GM18508 (cell line): ENCODE data around the gene CEACAM4.
"Not testable (repeated sequence)": the region's sequence is repeated elsewhere in the genome, so short reads cannot be mapped to it uniquely, and the experiment has no call there.

Experiments
- ATAC-seq: cut with Tn5 transposase; IDR thresholded peaks from one replicate; pipeline ENCODE4 v1.9.1; 2021; ENCODE audit warnings: moderate number of reproducible peaks; ENCODE audit not compliant: insufficient read depth, unreplicated experiment

Gene CEACAM4

GRCh38 chr19:41587101-41587837, 39.6 kb downstream of the CEACAM4 start:
- ATAC-seq, result no peak

DNA sequence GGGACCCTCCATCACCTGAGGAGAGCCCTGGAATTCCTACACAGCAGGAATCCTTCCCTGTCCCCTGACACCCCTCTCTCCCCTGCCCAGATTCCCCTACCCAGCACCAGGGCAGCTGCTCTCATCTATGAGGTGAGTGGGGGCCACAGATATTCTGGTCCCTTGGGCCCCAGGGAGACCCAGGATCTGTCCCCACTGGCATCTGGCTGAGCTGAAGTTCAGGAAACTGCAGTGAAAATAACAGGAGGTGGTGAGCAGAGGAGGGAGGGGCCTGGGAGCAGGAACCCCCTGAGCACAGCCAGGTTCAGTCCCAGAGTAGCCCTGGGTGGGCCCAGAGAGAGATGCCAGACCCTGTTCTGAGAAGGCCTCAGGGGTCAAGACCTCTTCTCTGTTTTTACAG, 40.8 kb downstream of the CEACAM4 start:
- no peak for ATAC-seq

GRCh38 chr19:41584931-41585330, 41.9 kb downstream of the CEACAM4 start:
- no peak for ATAC-seq

GRCh38 chr19:41584260-41584810, 42.5 kb downstream of the CEACAM4 start:
- no peak for ATAC-seq

- not testable (repeated sequence) for ATAC-seq
These were observed 44.2 kb downstream of the CEACAM4 start for GRCh38 chr19:41582577-41583182.

DNA sequence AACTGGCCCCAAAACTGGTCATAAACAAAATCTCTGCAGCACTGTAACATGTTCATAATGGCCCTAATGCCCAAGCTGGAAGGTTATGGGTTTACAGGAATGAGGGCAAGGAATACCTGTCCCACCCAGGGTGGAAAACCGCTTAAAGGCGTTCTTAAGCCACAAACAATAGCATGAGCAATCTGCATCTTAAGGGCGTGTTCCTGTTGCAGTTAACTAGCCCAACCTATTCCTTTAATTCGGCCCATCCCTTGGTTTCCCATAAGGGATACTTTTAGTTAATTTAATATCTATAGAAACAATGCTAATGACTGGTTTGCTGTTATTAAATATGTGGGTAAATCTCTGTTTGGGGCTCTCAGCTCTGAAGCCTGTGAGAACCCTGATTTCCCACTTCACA, 45.8 kb downstream of the CEACAM4 start:
- not testable (repeated sequence) for ATAC-seq

- ATAC-seq, result no peak
These were observed 48.0 kb downstream of the CEACAM4 start for GRCh38 chr19:41578886-41579285.

DNA sequence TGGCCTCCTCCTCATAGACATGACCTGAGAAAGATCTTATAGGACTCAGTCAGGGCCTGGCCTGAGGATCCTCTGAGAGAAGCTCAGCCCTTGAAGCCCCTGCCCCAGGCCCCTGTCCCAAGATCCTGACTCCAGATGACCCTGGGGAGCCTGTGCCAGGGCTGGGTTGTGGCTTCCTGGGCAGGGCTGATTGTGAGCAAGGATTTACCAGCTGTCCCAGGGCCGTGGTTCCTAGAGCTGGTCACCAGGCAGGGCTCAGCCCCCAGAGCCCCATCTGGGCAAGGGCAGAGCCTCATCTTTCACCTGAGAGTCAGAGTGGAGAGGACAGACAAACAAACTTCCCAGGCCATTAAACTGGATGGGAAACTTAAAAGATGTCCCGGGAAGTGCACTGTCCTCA, 49.0 kb downstream of the CEACAM4 start:
- ATAC-seq, result no peak

DNA sequence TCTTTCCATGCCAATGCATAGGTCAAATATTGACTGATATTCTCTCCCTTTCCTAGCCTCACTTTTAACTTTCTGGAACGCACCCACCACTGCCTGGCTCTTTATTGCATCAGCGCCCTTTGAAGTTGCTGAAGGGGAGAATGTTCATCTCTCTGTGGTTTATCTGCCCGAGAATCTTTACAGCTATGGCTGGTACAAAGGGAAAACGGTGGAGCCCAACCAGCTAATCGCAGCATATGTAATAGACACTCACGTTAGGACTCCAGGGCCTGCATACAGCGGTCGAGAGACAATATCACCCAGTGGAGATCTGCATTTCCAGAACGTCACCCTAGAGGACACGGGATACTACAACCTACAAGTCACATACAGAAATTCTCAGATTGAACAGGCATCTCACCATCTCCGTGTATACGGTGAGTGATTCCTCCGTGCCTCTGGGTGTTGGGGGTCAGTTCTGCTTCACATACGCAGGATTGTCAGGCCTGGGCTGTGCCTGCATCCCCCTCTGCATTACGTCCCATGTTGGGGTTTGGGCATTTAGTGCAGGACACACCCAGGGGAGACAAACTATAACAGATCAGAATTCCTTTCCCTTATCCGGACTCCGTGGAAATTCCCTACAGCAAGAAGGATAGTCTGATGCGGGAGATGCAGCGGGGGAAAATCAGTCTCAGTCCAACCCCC, 49.6 kb downstream of the CEACAM4 start:
- ATAC-seq, result no peak

DNA sequence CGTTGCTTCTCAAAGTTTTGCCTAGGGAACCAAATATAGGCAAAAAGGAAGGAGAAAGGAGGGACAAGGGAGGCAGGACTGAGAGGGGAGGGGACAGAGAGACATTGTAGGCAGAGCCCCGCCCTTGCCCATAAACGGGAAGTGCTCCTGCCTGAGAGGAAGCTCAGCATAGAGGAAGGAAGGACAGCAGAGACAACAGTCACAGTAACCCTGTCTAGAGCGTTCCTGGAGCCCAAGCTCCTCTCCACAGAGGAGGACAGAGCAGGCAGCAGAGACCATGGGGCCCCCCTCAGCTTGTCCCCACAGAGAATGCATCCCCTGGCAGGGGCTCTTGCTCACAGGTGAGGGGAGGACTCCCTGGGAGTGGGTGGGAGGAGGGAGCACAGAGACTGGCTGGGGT, 50.9 kb downstream of the CEACAM4 start, which contains the start of gene CEACAM21:
Gene CEACAM21, plus strand, starts transcription at position 169 of the 400 bp plus-strand sequence. Its CDS starts 109 bp downstream, at position 278.
- ATAC-seq, result no peak

DNA sequence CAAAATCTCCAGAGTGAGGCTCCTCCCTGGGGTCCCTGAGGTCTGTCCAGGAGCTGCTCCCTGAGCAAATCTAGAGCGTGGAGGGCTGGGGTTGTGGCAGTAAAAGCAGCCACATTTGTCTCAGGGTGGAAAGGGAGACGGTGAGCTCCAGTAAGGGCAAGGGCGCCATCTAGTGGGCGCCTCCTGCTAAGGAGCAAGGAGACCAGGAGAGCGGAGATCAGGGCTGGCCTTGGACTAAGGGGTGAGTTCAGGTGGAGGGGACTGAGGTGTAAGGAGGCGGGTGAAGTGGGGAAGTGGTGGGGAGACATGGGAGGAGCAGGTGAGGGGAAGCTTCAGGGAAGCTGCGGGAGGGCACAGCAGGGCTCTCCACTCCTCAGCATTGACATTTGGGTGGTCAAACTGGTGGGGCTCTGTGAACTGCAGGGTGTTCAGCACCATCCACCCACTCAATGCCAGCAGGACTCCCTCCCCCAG, 56.2 kb downstream of the CEACAM4 start:
- no peak for ATAC-seq

- ATAC-seq, result no peak
These were observed 56.7 kb downstream of the CEACAM4 start for GRCh38 chr19:41570179-41570578.

GRCh38 chr19:41569481-41570150, 57.3 kb downstream of the CEACAM4 start:
- ATAC-seq, result no peak
